ENCODE results near the gene AKAP17A.
"Not testable (repeated sequence)": the region's sequence is repeated elsewhere in the genome, so short reads cannot be mapped to it uniquely, and the experiment has no call there.

GRCh38 chrX:1574181-1574580 lies 17.2 kb upstream of the AKAP17A start:
- not testable (repeated sequence) for TF ChIP-seq ZNF274 (IDR thresholded peaks at IDR 0.05; ENCODE audit: low read depth, low read length); YY1 (IDR thresholded peaks at IDR 0.05; ENCODE audit: insufficient read depth, insufficient read length); SUZ12 (IDR thresholded peaks at IDR 0.05; ENCODE audit: extremely low read depth, insufficient read depth, insufficient read length)
